HCT116 (cell line): ENCODE measurements around the gene KANSL1. TPM values are rescaled to one million over a fixed set of nuclear protein-coding genes. Genes with fewer than 3 reads are reported as not detected.

Experiments used
- ATAC-seq: fragments of 200-7000 bp; cut with Tn5 transposase; 2 replicates; pipeline ENCODE4 v1.9.1; 2020; ENCODE audit warnings: mild to moderate bottlenecking, moderate library complexity
- BruUV-seq: library from RNA; stranded (reverse); fragments of 400-500 nt; replicated peaks from 2 replicates; lab custom pipeline; 2021; lab: Mats Ljungman, UMichigan
- CTCF ChIA-PET: fragments of 300-600 bp; sonication (Branson Sonifier 250); formaldehyde crosslinking; loops from one replicate; lab custom pipeline; 2021; ENCODE audit warnings: antibody characterized with exemption; lab: Charles Lee
- POLR2A ChIA-PET: fragments of 300-600, 350-600 bp; sonication (Branson Sonifier 250); formaldehyde crosslinking; loops from one replicate; lab custom pipeline; 2021; ENCODE audit warnings: antibody characterized with exemption; lab: Charles Lee
- RAD21 ChIA-PET, 2 experiments: fragments of 300-600 bp; sonication (Branson Sonifier 250); formaldehyde crosslinking; loops; one replicate each; lab custom pipeline; 2023; ENCODE audit warnings: low total read pairs in 2 of 2; ENCODE audit not compliant: uncharacterized antibody in 2 of 2, unreplicated experiment in 2 of 2, low non-redundant PET in 1 of 2; lab: Charles Lee
- DNase-seq: peaks from one replicate; pipeline ENCODE4 v3.0.0-alpha.2; 2010; ENCODE audit warnings: low read depth, low spot score
- H2AFZ ChIP-seq: fragments of 200-600 bp; shearing (Covaris generic), sonication (generic); 2 replicates; pipeline ENCODE4 v1.6.1; 2017; ENCODE audit warnings: low read depth, mixed run types, mixed read lengths, antibody characterized with exemption, low read length; ENCODE audit not compliant: poor library complexity, severe bottlenecking
- H3K27ac ChIP-seq: 2 replicates; pipeline ENCODE4 v1.5.1; 2012; ENCODE audit warnings: low read depth, low read length
- H3K27me3 ChIP-seq: fragments of 200-600 bp; sonication (generic); 2 replicates; pipeline ENCODE4 v1.6.1; 2016; ENCODE audit warnings: mixed run types, low read length, mixed read lengths; ENCODE audit not compliant: insufficient read depth
- H3K36me3 ChIP-seq, 2 experiments: fragments of 200-500 bp in 1 of 2; fragments of 200-600 bp in 1 of 2; sonication (Bioruptor generic) in 1 of 2; sonication (generic) in 1 of 2; 2 replicates each; pipeline versions ENCODE4 v1.5.1 to v1.6.1; 2014 to 2016; ENCODE audit warnings: low read length in 2 of 2, inconsistent platforms in 1 of 2, mixed read lengths in 1 of 2, mixed run types in 1 of 2; ENCODE audit not compliant: insufficient read depth in 2 of 2, control insufficient read depth in 1 of 2
- H3K4me1 ChIP-seq, 2 experiments: fragments of 200-600 bp in 1 of 2; sonication (generic) in 1 of 2; 2 replicates each; pipeline versions ENCODE4 v1.5.1 to v1.6.1; 2012 to 2017; ENCODE audit warnings: low read length in 2 of 2, inconsistent platforms in 1 of 2, mild to moderate bottlenecking in 1 of 2, mixed read lengths in 1 of 2, mixed run types in 1 of 2, moderate library complexity in 1 of 2; ENCODE audit not compliant: insufficient read depth in 2 of 2, control insufficient read depth in 1 of 2
- H3K4me2 ChIP-seq: fragments of 200-600 bp; sonication (generic); 2 replicates; pipeline ENCODE4 v1.6.1; 2017; ENCODE audit warnings: mixed run types, low read length, mixed read lengths
- H3K4me3 ChIP-seq, 2 experiments: fragments of 200-600 bp in 1 of 2; sonication (generic) in 1 of 2; replicated peaks in 1 of 2; 2 replicates each; pipeline ENCODE4 v1.5.1; 2011 to 2016; ENCODE audit warnings: low read length in 2 of 2, control low read depth in 1 of 2, low read depth in 1 of 2, mild to moderate bottlenecking in 1 of 2, mixed read lengths in 1 of 2, mixed run types in 1 of 2
- H3K79me2 ChIP-seq: fragments of 200-600 bp; sonication (generic); 2 replicates; pipeline ENCODE4 v1.6.1; 2017; ENCODE audit warnings: mild to moderate bottlenecking, mixed run types, low read length, moderate library complexity, mixed read lengths; ENCODE audit not compliant: insufficient read depth
- H3K9ac ChIP-seq: fragments of 200-600 bp; sonication (generic); 2 replicates; pipeline ENCODE4 v1.6.1; 2016; ENCODE audit warnings: low read length, mixed read lengths
- H3K9me2 ChIP-seq: fragments of 200-600 bp; sonication (generic), shearing (Covaris generic); 2 replicates; pipeline ENCODE4 v1.6.1; 2017; ENCODE audit warnings: mixed run types, mild to moderate bottlenecking, moderate library complexity; ENCODE audit not compliant: insufficient read depth
- H3K9me3 ChIP-seq, 2 experiments: fragments of 200-500 bp in 1 of 2; fragments of 200-600 bp in 1 of 2; sonication (Bioruptor generic) in 1 of 2; sonication (generic) in 1 of 2; 2 replicates each; pipeline ENCODE4 v1.6.1; 2014 to 2017; ENCODE audit warnings: low read length in 2 of 2, mixed read lengths in 2 of 2, inconsistent platforms in 1 of 2, low read depth in 1 of 2, mild to moderate bottlenecking in 1 of 2, mixed run types in 1 of 2, moderate library complexity in 1 of 2; ENCODE audit not compliant: control insufficient read depth in 1 of 2, insufficient read depth in 1 of 2
- H4K20me1 ChIP-seq: fragments of 200-600 bp; sonication (generic), shearing (Covaris generic); 2 replicates; pipeline ENCODE4 v1.6.1; 2017; ENCODE audit warnings: mixed run types, mild to moderate bottlenecking, moderate library complexity; ENCODE audit not compliant: insufficient read depth
- CBX3 ChIP-seq: IDR thresholded peaks from 2 replicates; pipeline ENCODE4 v1.6.1; 2012; ENCODE audit warnings: low read depth
- EGR1 ChIP-seq: IDR thresholded peaks from 2 replicates; pipeline ENCODE4 v1.6.1; 2012; ENCODE audit warnings: low read depth
- EZH2phosphoT487 ChIP-seq: fragments of 200-600 bp; IDR thresholded peaks from 2 replicates; pipeline ENCODE4 v1.6.1; 2018; ENCODE audit warnings: antibody characterized with exemption, borderline replicate concordance
- FOSL1 ChIP-seq: IDR thresholded peaks from 2 replicates; pipeline ENCODE4 v1.6.1; 2012; ENCODE audit warnings: low read depth
- POLR2AphosphoS5 ChIP-seq: IDR thresholded peaks from 2 replicates; pipeline ENCODE4 v1.6.1; 2011; ENCODE audit warnings: mild to moderate bottlenecking, low read depth, low read length, moderate library complexity
- RAD21 ChIP-seq: IDR thresholded peaks from 2 replicates; pipeline ENCODE4 v1.6.1; 2012; ENCODE audit warnings: low read depth, mild to moderate bottlenecking
- REST ChIP-seq: IDR thresholded peaks from 2 replicates; pipeline ENCODE4 v1.6.1; 2012; ENCODE audit warnings: low read depth
- SIN3A ChIP-seq: IDR thresholded peaks from 2 replicates; pipeline ENCODE4 v1.6.1; 2012; ENCODE audit warnings: low read depth
- TCF7L2 ChIP-seq: IDR thresholded peaks from 2 replicates; pipeline ENCODE4 v1.7.0; 2011; ENCODE audit warnings: borderline replicate concordance, inconsistent platforms; ENCODE audit not compliant: insufficient read depth, insufficient read length; ENCODE audit errors: extremely low read depth
- ZNF274 ChIP-seq: fragments of 200-500 bp; sonication (Bioruptor generic); IDR thresholded peaks from 2 replicates; pipeline ENCODE4 v1.6.1; 2014; ENCODE audit warnings: mild to moderate bottlenecking, low read depth, low read length, inconsistent platforms
- intact Hi-C: fragments of 100-400 bp; cut with micrococcal nuclease; formaldehyde crosslinking; loops from 2 replicates; pipeline ENCODE4 v1.10.0; 2022
- total RNA-seq: library from RNA; stranded (reverse); gene quantifications from one replicate; pipeline ENCODE4 v1.2.1, GENCODE V29; 2021; ENCODE audit not compliant: unreplicated experiment
- TF ChIP-seq, protein P1 (sequence below): IDR thresholded peaks from 2 replicates; pipeline ENCODE4 v1.6.1; 2012
- TF ChIP-seq, protein P2 (sequence below): IDR thresholded peaks from 2 replicates; pipeline ENCODE4 v1.6.1; 2011; ENCODE audit warnings: mild to moderate bottlenecking, low read length, moderate library complexity; ENCODE audit not compliant: insufficient replicate concordance; ENCODE audit errors: extremely low read depth

Gene KANSL1
- total RNA-seq, 1 experiment from 2014 or later: 77.5 TPM

- H2AFZ ChIP-seq: no peak overlapping the region
- ChIA-PET CTCF (no interaction called here), POLR2A (no interaction called here)
- H3K27me3 ChIP-seq: no peaks in the 10 kb centered on the region
- DNase-seq: no peak
- H3K36me3 ChIP-seq: no peaks in the 10 kb centered on the region
- H3K9ac ChIP-seq: no peak overlapping the region
- no peaks in the 10 kb centered on the region for H4K20me1 ChIP-seq
- no peaks in the 10 kb centered on the region for H3K9me3 ChIP-seq
- TF ChIP-seq TCF7L2 (no peak), FOSL1 (no peak), EGR1 (no peak), ZNF274 (no peak), RAD21 (no peak), REST (no peak), SIN3A (no peak), POLR2AphosphoS5 (no peak), CBX3 (no peak), EZH2phosphoT487 (no peak)
- TF ChIP-seq, protein P1, sequence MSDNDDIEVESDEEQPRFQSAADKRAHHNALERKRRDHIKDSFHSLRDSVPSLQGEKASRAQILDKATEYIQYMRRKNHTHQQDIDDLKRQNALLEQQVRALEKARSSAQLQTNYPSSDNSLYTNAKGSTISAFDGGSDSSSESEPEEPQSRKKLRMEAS: no peak
- TF ChIP-seq, protein P2, sequence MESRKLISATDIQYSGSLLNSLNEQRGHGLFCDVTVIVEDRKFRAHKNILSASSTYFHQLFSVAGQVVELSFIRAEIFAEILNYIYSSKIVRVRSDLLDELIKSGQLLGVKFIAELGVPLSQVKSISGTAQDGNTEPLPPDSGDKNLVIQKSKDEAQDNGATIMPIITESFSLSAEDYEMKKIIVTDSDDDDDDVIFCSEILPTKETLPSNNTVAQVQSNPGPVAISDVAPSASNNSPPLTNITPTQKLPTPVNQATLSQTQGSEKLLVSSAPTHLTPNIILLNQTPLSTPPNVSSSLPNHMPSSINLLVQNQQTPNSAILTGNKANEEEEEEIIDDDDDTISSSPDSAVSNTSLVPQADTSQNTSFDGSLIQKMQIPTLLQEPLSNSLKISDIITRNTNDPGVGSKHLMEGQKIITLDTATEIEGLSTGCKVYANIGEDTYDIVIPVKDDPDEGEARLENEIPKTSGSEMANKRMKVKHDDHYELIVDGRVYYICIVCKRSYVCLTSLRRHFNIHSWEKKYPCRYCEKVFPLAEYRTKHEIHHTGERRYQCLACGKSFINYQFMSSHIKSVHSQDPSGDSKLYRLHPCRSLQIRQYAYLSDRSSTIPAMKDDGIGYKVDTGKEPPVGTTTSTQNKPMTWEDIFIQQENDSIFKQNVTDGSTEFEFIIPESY: no peak
- TF ChIP-seq, all 23 proteins: peak for 0
- H3K4me1 ChIP-seq: no peaks in the 10 kb centered on the region
- no peak overlapping the region for H3K4me2 ChIP-seq
- no peak for ATAC-seq
- no peak overlapping the region for H3K27ac ChIP-seq
- no peaks in the 10 kb centered on the region for H3K9me2 ChIP-seq
- BruUV-seq: no TSS peak
- H3K4me3 ChIP-seq: no peak overlapping the region
- intact Hi-C loops: no loop called here
- H3K79me2 ChIP-seq: no peaks in the 10 kb centered on the region
- RAD21 ChIA-PET: no interaction called here
Observed at GRCh38 chr17:45996282-45996937, 196.8 kb downstream of the KANSL1 start.
